ENCODE measurements around the gene SLC25A21. TPM values are rescaled to one million over a fixed set of nuclear protein-coding genes. Genes with fewer than 3 reads are reported as not detected.
A peak's percentile ranks its signal among the peaks of the same experiment; 100 is the strongest.
"Not testable (repeated sequence)": the region's sequence is repeated elsewhere in the genome, so short reads cannot be mapped to it uniquely, and the experiment has no call there.

The SLC25A21 gene
- total RNA-seq, 1 experiment from 2014 or later = 7.1 TPM

- Histone ChIP-seq H2BK15ac (ENCODE audit: low read depth, low read length) (no peak overlapping the region), H2BK20ac (ENCODE audit: low read depth, low read length, poor library complexity, severe bottlenecking) (no peak overlapping the region), H2BK5ac (ENCODE audit: insufficient read length, low read length) (no peak overlapping the region), H3K9me3 (ENCODE audit: control insufficient read depth, low read depth, low read length) (no peaks in the 10 kb centered on the region), H3K27me3 (ENCODE audit: insufficient read depth, low read length) (no peaks in the 10 kb centered on the region), H2BK12ac (ENCODE audit: insufficient read length, low read depth, low read length) (no peak overlapping the region), H4K20me1 (ENCODE audit: control insufficient read depth, insufficient read depth, insufficient read length) (no peaks in the 10 kb centered on the region), H3K23me2 (ENCODE audit: insufficient read length, low read depth, low read length, poor library complexity, severe bottlenecking) (no peaks in the 10 kb centered on the region), H4K91ac (ENCODE audit: insufficient read length, low read depth, low read length) (no peak overlapping the region), H4K8ac (replicated peaks; ENCODE audit: insufficient read length, low read depth, low read length) (no peak overlapping the region), H3K79me2 (ENCODE audit: insufficient read depth, low read length) (no peaks in the 10 kb centered on the region; the same call in 1 of the 2 replicates), H3K14ac (ENCODE audit: insufficient read depth, low read length) (no peak overlapping the region), H2AFZ (ENCODE audit: low read length) (no peak overlapping the region), H3K56ac (ENCODE audit: insufficient read length, low read depth, low read length) (no peak overlapping the region), H3T11ph (ENCODE audit: low read length) (no peak overlapping the region), H3K79me1 (ENCODE audit: insufficient read depth, low read depth, low read length, poor library complexity, severe bottlenecking) (no peaks in the 10 kb centered on the region), H2BK120ac (ENCODE audit: low read depth, low read length, poor library complexity, severe bottlenecking) (no peak overlapping the region), H3K23ac (ENCODE audit: insufficient read length, low read depth, low read length) (no peak overlapping the region), H3K18ac (ENCODE audit: insufficient read length, low read depth, low read length) (no peak overlapping the region), H3K4ac (ENCODE audit: low read depth, low read length) (no peak overlapping the region), H3K9ac (ENCODE audit: extremely low read depth, insufficient read length, low read length) (no peak overlapping the region), H3K4me1 (ENCODE audit: insufficient read depth, low read length) (no peaks in the 10 kb centered on the region), H3K4me2 (ENCODE audit: insufficient read depth, insufficient read length, low read length) (no peak overlapping the region), H3K27ac (ENCODE audit: insufficient read length, low read depth, low read length) (no peak overlapping the region), H4K5ac (ENCODE audit: insufficient read length, low read depth, low read length) (no peak overlapping the region), H2AK5ac (ENCODE audit: insufficient read length, low read length) (no peak overlapping the region)
- Mint-ChIP-seq H3K27me3 (ENCODE audit: low read depth) (no peaks in the 10 kb centered on the region), H3K4me1 (no peaks in the 10 kb centered on the region), H3K36me3 (ENCODE audit: insufficient read depth in 1 of 3, low read depth in 3 of 3) (no peaks in the 10 kb centered on the region), H3K27ac (no peak overlapping the region), H3K9me3 (no peaks in the 10 kb centered on the region), H3K4me3 (no peak overlapping the region)
- no peak for TF ChIP-seq CTCF (conservative IDR thresholded peaks at IDR 0.05)
- DNase-seq = no peak
- WGBS (ENCODE audit: extremely low coverage, insufficient read length, low lambda C conversion rate) = no CpG with 5 or more reads among the region's 2 CpGs
Observed at GRCh38 chr14:37078131-37078530, 94.3 kb downstream of the SLC25A21 start.

GRCh38 chr14:37074320-37074719 lies 98.1 kb downstream of the SLC25A21 start:
- not testable (repeated sequence) for H3K4me3 Mint-ChIP-seq; H3K23me2 ChIP-seq (ENCODE audit: insufficient read length, low read depth, low read length, poor library complexity, severe bottlenecking); H3K4me1 Mint-ChIP-seq; H3K9me3 Mint-ChIP-seq; H3K9ac ChIP-seq (ENCODE audit: extremely low read depth, insufficient read length, low read length); H2AK5ac ChIP-seq (ENCODE audit: insufficient read length, low read length); H4K5ac ChIP-seq (ENCODE audit: insufficient read length, low read depth, low read length); H3K9me3 ChIP-seq (ENCODE audit: control insufficient read depth, low read depth, low read length); H4K91ac ChIP-seq (ENCODE audit: insufficient read length, low read depth, low read length); H3K4ac ChIP-seq (ENCODE audit: low read depth, low read length); H2AFZ ChIP-seq (ENCODE audit: low read length); H3K56ac ChIP-seq (ENCODE audit: insufficient read length, low read depth, low read length); H3K18ac ChIP-seq (ENCODE audit: insufficient read length, low read depth, low read length); H3K79me1 ChIP-seq (ENCODE audit: insufficient read depth, low read depth, low read length, poor library complexity, severe bottlenecking); H3K27me3 ChIP-seq (ENCODE audit: insufficient read depth, low read length); H2BK5ac ChIP-seq (ENCODE audit: insufficient read length, low read length); DNase-seq; H3K4me1 ChIP-seq (ENCODE audit: insufficient read depth, low read length); H3K27me3 Mint-ChIP-seq (ENCODE audit: low read depth); H3K23ac ChIP-seq (ENCODE audit: insufficient read length, low read depth, low read length); H3T11ph ChIP-seq (ENCODE audit: low read length); H3K14ac ChIP-seq (ENCODE audit: insufficient read depth, low read length); H2BK15ac ChIP-seq (ENCODE audit: low read depth, low read length); H3K27ac ChIP-seq (ENCODE audit: insufficient read length, low read depth, low read length); H3K4me2 ChIP-seq (ENCODE audit: insufficient read depth, insufficient read length, low read length); H2BK12ac ChIP-seq (ENCODE audit: insufficient read length, low read depth, low read length); H4K8ac ChIP-seq (replicated peaks; ENCODE audit: insufficient read length, low read depth, low read length); H4K20me1 ChIP-seq (ENCODE audit: control insufficient read depth, insufficient read depth, insufficient read length); H2BK20ac ChIP-seq (ENCODE audit: low read depth, low read length, poor library complexity, severe bottlenecking); H3K27ac Mint-ChIP-seq; H3K36me3 Mint-ChIP-seq (ENCODE audit: insufficient read depth in 1 of 3, low read depth in 3 of 3); H3K79me2 ChIP-seq (ENCODE audit: insufficient read depth, low read length)
- peak overlapping the region; percentile 9 for H2BK120ac ChIP-seq (ENCODE audit: low read depth, low read length, poor library complexity, severe bottlenecking)
- WGBS (ENCODE audit: extremely low coverage, insufficient read length, low lambda C conversion rate) = no CpG with 5 or more reads among the region's 4 CpGs

Data from H9 (cell line).